ENCODE results near the gene NANOS3.

- no peak for TF ChIP-seq POLR2A (IDR thresholded peaks at IDR 0.05)
- no peak for TF ChIP-seq CTCF (IDR thresholded peaks at IDR 0.05)
- TF ChIP-seq POLR2AphosphoS5 (IDR thresholded peaks at IDR 0.05): no peak
- no peak for TF ChIP-seq EP300 (IDR thresholded peaks at IDR 0.05)
These were observed 35.0 kb upstream of the NANOS3 start for GRCh38 chr19:13841962-13842290.

All from sigmoid colon (tissue), 4 donors.